Measurements from ENCODE around the gene DIPK1A.

The DIPK1A gene

GRCh38 chr1:92874987-92875386 is 86.3 kb downstream of the DIPK1A start:
- H3K4me3 ChIP-seq (ENCODE audit: low read depth, low read length): no peak overlapping the region
- no peak overlapping the region for H3K27ac ChIP-seq (ENCODE audit: extremely low read depth, low read depth, low read length)
- ChIA-PET POLR2A (interaction anchor here (0.7 kb wide), 1 partner anchor 11 kb away, joined by 3 read pairs; no protein-coding TSS in a partner anchor), CTCF (interaction anchor here (0.8 to 3.2 kb wide), 5 partner anchors 10 to 429 kb away, joined by 3 to 11 read pairs (median 6); no protein-coding TSS in a partner anchor)
- TF ChIP-seq ZBTB49 (tag by site-specific recombination; IDR thresholded peaks at IDR 0.05; ENCODE audit: low read depth) (no peak), ZNF398 (tag by site-specific recombination; IDR thresholded peaks at IDR 0.05) (no peak), FEZF1 (tag by site-specific recombination; IDR thresholded peaks at IDR 0.05) (no peak), ZNF274 (IDR thresholded peaks at IDR 0.05; ENCODE audit: low read length) (no peak), ZNF274 (tag by site-specific recombination; IDR thresholded peaks at IDR 0.05; ENCODE audit: borderline replicate concordance) (no peak), SETDB1 (IDR thresholded peaks at IDR 0.05; ENCODE audit: insufficient read length, low read length) (no peak), ZNF580 (tag by site-specific recombination; IDR thresholded peaks at IDR 0.05) (no peak), HOXC10 (CRISPR knock-in tag; IDR thresholded peaks at IDR 0.05) (no peak), YY2 (tag by site-specific recombination; IDR thresholded peaks at IDR 0.05) (no peak), PRDM10 (tag by site-specific recombination; IDR thresholded peaks at IDR 0.05) (no peak), ZNF645 (tag by site-specific recombination; IDR thresholded peaks at IDR 0.05) (no peak), ZNF239 (tag by site-specific recombination; IDR thresholded peaks at IDR 0.05) (no peak), ZSCAN4 (tag by site-specific recombination; IDR thresholded peaks at IDR 0.05) (no peak), ZNF248 (tag by site-specific recombination; IDR thresholded peaks at IDR 0.05) (no peak), SCRT1 (tag by site-specific recombination; IDR thresholded peaks at IDR 0.05; ENCODE audit: borderline replicate concordance) (no peak), ZNF394 (tag by site-specific recombination; IDR thresholded peaks at IDR 0.05; ENCODE audit: borderline replicate concordance) (no peak), ZSCAN16 (tag by site-specific recombination; IDR thresholded peaks at IDR 0.05) (no peak), ZNF747 (tag by site-specific recombination; IDR thresholded peaks at IDR 0.05) (no peak)
- H3K36me3 ChIP-seq (ENCODE audit: control insufficient read depth in 2 of 2, insufficient read depth in 1 of 2, low read length in 2 of 2): peaks cover 0 to 11% of the 10 kb centered on the region in 2 experiments; a peak in 2 of 3 replicates
- H3K4me1 ChIP-seq (ENCODE audit: control insufficient read depth, insufficient read depth, low read length): 0 out of 2 replicates have a peak, but pooled peaks cover 9% of the 10 kb centered on the region
- no peaks in the 10 kb centered on the region for H3K9me3 ChIP-seq (ENCODE audit: control insufficient read depth, insufficient read depth, low read depth, low read length)

All from HEK293 (cell line).